GM12878 (cell line): ENCODE results near the gene HS6ST3. TPM values are rescaled to one million over a fixed set of nuclear protein-coding genes. Genes with fewer than 3 reads are reported as not detected.

Experiments used
- ATAC-seq: fragments of 200-7000 bp; cut with Tn5 transposase; 3 replicates; pipeline ENCODE4 v1.9.1; 2020; ENCODE audit warnings: mild to moderate bottlenecking, moderate library complexity
- BruUV-seq: library from RNA; stranded (reverse); fragments of 400-500 nt; replicated peaks from 2 replicates; lab custom pipeline; 2021; lab: Mats Ljungman, UMichigan
- CTCF ChIA-PET: fragments of 300-600 bp; sonication (Branson Sonifier 250); formaldehyde crosslinking; extraction: SDS; loops from one replicate; lab custom pipeline; 2021; ENCODE audit warnings: inconsistent platforms; lab: Yijun Ruan, JAX
- POLR2A ChIA-PET: fragments of 350-600 bp; formaldehyde crosslinking; extraction: SDS; loops from one replicate; lab custom pipeline; 2021; ENCODE audit warnings: inconsistent platforms; lab: Charles Lee
- RAD21 ChIA-PET: fragments of 300-600 bp; sonication (Branson Sonifier 250); formaldehyde crosslinking; loops from one replicate; lab custom pipeline; 2023; ENCODE audit warnings: antibody characterized with exemption; ENCODE audit not compliant: unreplicated experiment; lab: Charles Lee
- SMC1A ChIA-PET: fragments of 300-600 bp; sonication (Branson Sonifier 250); formaldehyde crosslinking; loops from one replicate; lab custom pipeline; 2023; ENCODE audit not compliant: unreplicated experiment, uncharacterized antibody; lab: Charles Lee
- DNase-seq: peaks from one replicate; pipeline ENCODE4 v3.0.0-alpha.2; 2011; ENCODE audit warnings: low read depth, low spot score
- FAIRE-seq: peaks from 3 replicates; lab custom pipeline; 2011; peaks lifted over from hg19 to GRCh38; lab: Jason Lieb, UNC
- H2AFZ ChIP-seq: 2 replicates; pipeline ENCODE4 v1.6.0; 2011; ENCODE audit warnings: low read depth, low read length, control low read depth; ENCODE audit not compliant: control insufficient read depth
- H3K27ac ChIP-seq: 2 replicates; pipeline ENCODE4 v1.5.1; 2011; ENCODE audit warnings: control low read depth; ENCODE audit not compliant: control insufficient read depth, insufficient read depth
- H3K27me3 ChIP-seq, 2 experiments: replicated peaks in 1 of 2; 2 replicates each; pipeline versions ENCODE4 v1.6.0 to v1.6.1; 2011; ENCODE audit warnings: low read length in 1 of 2; ENCODE audit not compliant: control insufficient read depth in 2 of 2, insufficient read depth in 2 of 2
- H3K36me3 ChIP-seq, 2 experiments: 2 replicates each; pipeline ENCODE4 v1.5.1; 2011; ENCODE audit warnings: low read length in 1 of 2; ENCODE audit not compliant: control insufficient read depth in 2 of 2, insufficient read depth in 2 of 2
- H3K4me1 ChIP-seq: 2 replicates; pipeline ENCODE4 v1.6.1; 2011; ENCODE audit warnings: mild to moderate bottlenecking, low read length, moderate library complexity, mixed read lengths; ENCODE audit not compliant: control insufficient read depth, insufficient read depth
- H3K4me2 ChIP-seq: 2 replicates; pipeline ENCODE4 v1.6.0; 2011; ENCODE audit warnings: control low read depth; ENCODE audit not compliant: control insufficient read depth, insufficient read depth
- H3K4me3 ChIP-seq: fragments of 200-600 bp; sonication (generic); 2 replicates; pipeline ENCODE4 v1.5.1; 2016
- H3K79me2 ChIP-seq: 2 replicates; pipeline ENCODE4 v1.6.0; 2011; ENCODE audit warnings: low read length; ENCODE audit not compliant: control insufficient read depth, insufficient read depth
- H3K9ac ChIP-seq: 2 replicates; pipeline ENCODE4 v1.8.0; 2011; ENCODE audit warnings: low read length, control low read depth, mixed read lengths; ENCODE audit not compliant: control insufficient read depth, insufficient read depth
- H3K9me3 ChIP-seq: replicated peaks from 3 replicates; pipeline ENCODE4 v1.5.1; 2011; ENCODE audit warnings: mild to moderate bottlenecking, low read length; ENCODE audit not compliant: control insufficient read depth, insufficient read depth
- H4K20me1 ChIP-seq: 2 replicates; pipeline ENCODE4 v1.6.0; 2011; ENCODE audit not compliant: control insufficient read depth, insufficient read depth
- MAX ChIP-seq: IDR thresholded peaks from 2 replicates; pipeline ENCODE4 v1.6.1; 2012; ENCODE audit warnings: low read depth, low read length, improper control_type of control experiment
- POLR2A ChIP-seq: IDR thresholded peaks from 2 replicates; pipeline ENCODE4 v1.6.1; 2011; ENCODE audit warnings: low read depth, mild to moderate bottlenecking, low read length
- SUPT20H ChIP-seq: IDR thresholded peaks from 2 replicates; pipeline ENCODE4 v1.6.1; 2011; ENCODE audit warnings: low read depth, mild to moderate bottlenecking, low read length, moderate library complexity, borderline replicate concordance; ENCODE audit not compliant: control insufficient read depth
- SUZ12 ChIP-seq: fragments of 200-600 bp; sonication (generic); IDR thresholded peaks from one replicate; pipeline ENCODE4 v1.6.1; 2018; ENCODE audit warnings: antibody characterized with exemption, mild to moderate bottlenecking; ENCODE audit not compliant: unreplicated experiment
- TBL1XR1 ChIP-seq: IDR thresholded peaks from 2 replicates; pipeline ENCODE4 v1.6.1; 2012; ENCODE audit warnings: low read depth, low read length, improper control_type of control experiment
- TCF12 ChIP-seq: IDR thresholded peaks from 2 replicates; pipeline ENCODE4 v1.6.1; 2011; ENCODE audit warnings: low read depth, mild to moderate bottlenecking, low read length
- WGBS: methylation state at CpG from one replicate; pipeline ENCODE4 v1.1.6; 2016; ENCODE audit warnings: low lambda C conversion rate; ENCODE audit not compliant: insufficient replicate concordance, insufficient coverage; ENCODE audit errors: missing lambda C conversion rate; 5-methylcytosine and 5-hydroxymethylcytosine counted together
- in situ Hi-C: fragments of 300-500 bp; cut with MboI; formaldehyde crosslinking; loops from 9 replicates; pipeline ENCODE4 v1.14.3; 2018; ENCODE audit warnings: mixed read lengths
- intact Hi-C: fragments of 100-400 bp; cut with micrococcal nuclease; formaldehyde crosslinking; loops from one replicate; pipeline ENCODE4 v1.14.2; 2022; ENCODE audit not compliant: unreplicated experiment
- polyA plus RNA-seq, 11 experiments: library from polyadenylated mRNA; depleted of rRNA in 4 of 11; unstranded in 6 of 11; stranded (reverse) in 5 of 11; fragments of >200 nt; fragmentation: Nextera tagmentation in 4 of 11; fragmentation: Illumina TruSeq in 1 of 11; extraction: Ambion mirVana in 4 of 11; extraction: Trizol in 1 of 11; gene quantifications; 1 replicate in 1 of 11; 2 replicates in 10 of 11; pipeline versions ENCODE4 v1.2.1 to v1.2.3, GENCODE V29; 2011 to 2016; ENCODE audit warnings: inconsistent platforms in 2 of 11, missing spikeins in 2 of 11, low read depth in 1 of 11
- total RNA-seq, 4 experiments: library from RNA; depleted of rRNA in 3 of 4; stranded (reverse); fragments of >200 nt in 3 of 4; fragmentation: Illumina TruSeq in 1 of 4; extraction: Trizol in 1 of 4; gene quantifications; 2 replicates each; pipeline versions ENCODE4 v1.2.1 to v1.2.3, GENCODE V29; 2013 to 2021
- TF ChIP-seq, protein P1 (sequence below): fragments of 450-650 bp; IDR thresholded peaks from 2 replicates; pipeline ENCODE4 v1.6.1; 2018; ENCODE audit warnings: mild to moderate bottlenecking, low read depth, moderate library complexity; ENCODE audit not compliant: partially characterized antibody

Gene HS6ST3
- total and polyA plus RNA-seq, 10 of the 15 experiments (the other 5 are each of a cell fraction or from before 2014, with no cell fraction given), result under 0.01 to 2.9 TPM; not detected in 8

GRCh38 chr13:96218475-96218874 is 128.6 kb downstream of the HS6ST3 start:
- no peaks in the 10 kb centered on the region for H3K36me3 ChIP-seq
- H3K27me3 ChIP-seq, result no peaks in the 10 kb centered on the region
- no peak overlapping the region for H3K4me3 ChIP-seq
- H3K4me1 ChIP-seq, result no peaks in the 10 kb centered on the region
- ChIA-PET CTCF (interaction anchor here (1.4 kb wide), 1 partner anchor 11 kb away, joined by 6 read pairs; no protein-coding TSS in a partner anchor), RAD21 (no interaction called here), POLR2A (no interaction called here), SMC1A (no interaction called here)
- H3K4me2 ChIP-seq, result no peak overlapping the region
- TF ChIP-seq SUPT20H (no peak), SUZ12 (no peak), TBL1XR1 (no peak)
- TF ChIP-seq, protein P1, sequence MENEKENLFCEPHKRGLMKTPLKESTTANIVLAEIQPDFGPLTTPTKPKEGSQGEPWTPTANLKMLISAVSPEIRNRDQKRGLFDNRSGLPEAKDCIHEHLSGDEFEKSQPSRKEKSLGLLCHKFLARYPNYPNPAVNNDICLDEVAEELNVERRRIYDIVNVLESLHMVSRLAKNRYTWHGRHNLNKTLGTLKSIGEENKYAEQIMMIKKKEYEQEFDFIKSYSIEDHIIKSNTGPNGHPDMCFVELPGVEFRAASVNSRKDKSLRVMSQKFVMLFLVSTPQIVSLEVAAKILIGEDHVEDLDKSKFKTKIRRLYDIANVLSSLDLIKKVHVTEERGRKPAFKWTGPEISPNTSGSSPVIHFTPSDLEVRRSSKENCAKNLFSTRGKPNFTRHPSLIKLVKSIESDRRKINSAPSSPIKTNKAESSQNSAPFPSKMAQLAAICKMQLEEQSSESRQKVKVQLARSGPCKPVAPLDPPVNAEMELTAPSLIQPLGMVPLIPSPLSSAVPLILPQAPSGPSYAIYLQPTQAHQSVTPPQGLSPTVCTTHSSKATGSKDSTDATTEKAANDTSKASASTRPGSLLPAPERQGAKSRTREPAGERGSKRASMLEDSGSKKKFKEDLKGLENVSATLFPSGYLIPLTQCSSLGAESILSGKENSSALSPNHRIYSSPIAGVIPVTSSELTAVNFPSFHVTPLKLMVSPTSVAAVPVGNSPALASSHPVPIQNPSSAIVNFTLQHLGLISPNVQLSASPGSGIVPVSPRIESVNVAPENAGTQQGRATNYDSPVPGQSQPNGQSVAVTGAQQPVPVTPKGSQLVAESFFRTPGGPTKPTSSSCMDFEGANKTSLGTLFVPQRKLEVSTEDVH, result no peak
- DNase-seq (no peak), ATAC-seq (no peak), FAIRE-seq (no peak)
- no peak overlapping the region for H2AFZ ChIP-seq
- no peaks in the 10 kb centered on the region for H3K9me3 ChIP-seq
- no peak overlapping the region for H3K9ac ChIP-seq
- 37% methylated on average over 4 of the region's 4 CpGs for WGBS
- no TSS peak for BruUV-seq
- in situ Hi-C loops (no loop called here), intact Hi-C loops (no loop called here)
- no peaks in the 10 kb centered on the region for H3K79me2 ChIP-seq
- H3K27ac ChIP-seq, result no peak overlapping the region
- no peaks in the 10 kb centered on the region for H4K20me1 ChIP-seq

- ATAC-seq (no peak), DNase-seq (no peak), FAIRE-seq (no peak)
- Histone ChIP-seq H3K4me1 (no peaks in the 10 kb centered on the region), H3K9ac (no peak overlapping the region), H3K4me3 (no peak overlapping the region), H3K9me3 (no peaks in the 10 kb centered on the region), H3K4me2 (no peak overlapping the region), H4K20me1 (no peaks in the 10 kb centered on the region), H3K36me3 (no peaks in the 10 kb centered on the region), H3K27me3 (no peaks in the 10 kb centered on the region), H2AFZ (no peak overlapping the region), H3K27ac (no peak overlapping the region), H3K79me2 (no peaks in the 10 kb centered on the region)
- POLR2A ChIA-PET, result no interaction called here
- TF ChIP-seq MAX (no peak), POLR2A (no peak), TCF12 (no peak)
- no TSS peak for BruUV-seq
- SMC1A ChIA-PET, result no interaction called here
- in situ Hi-C loops, result loop anchor here (10.0 kb wide), 1 partner anchor 197 kb away; no protein-coding TSS in a partner anchor
- intact Hi-C loops, result no loop called here
- RAD21 ChIA-PET, result no interaction called here
- CTCF ChIA-PET, result interaction anchor here (1.6 kb wide), 1 partner anchor 88 kb away, joined by 4 read pairs; no protein-coding TSS in a partner anchor
Measured at GRCh38 chr13:96221471-96221870, 131.6 kb downstream of the HS6ST3 start.
